ENCODE results near the gene SGTA.
A peak's percentile ranks its signal among the peaks of the same experiment; 100 is the strongest.
"Not testable (repeated sequence)": the region's sequence is repeated elsewhere in the genome, so short reads cannot be mapped to it uniquely, and the experiment has no call there.

The SGTA gene

DNA sequence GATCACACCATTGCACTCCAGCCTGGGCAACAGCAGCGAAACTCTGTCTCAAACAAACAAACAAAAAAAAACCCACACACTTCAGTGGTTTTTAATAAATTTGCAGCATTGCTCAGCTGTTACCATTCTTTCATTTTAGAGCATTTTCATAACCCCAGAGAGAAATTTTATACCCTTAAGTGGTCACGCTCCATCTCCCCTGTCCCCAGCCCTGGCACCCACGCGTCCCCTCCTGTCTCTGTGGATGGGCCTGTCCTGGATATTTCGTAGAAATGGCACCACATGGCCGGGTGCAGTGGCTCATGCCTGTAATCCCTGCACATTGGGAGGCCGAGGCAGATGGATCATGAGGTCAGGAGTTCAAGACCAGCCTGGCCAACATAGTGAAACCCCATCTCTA is 10.1 kb upstream of the SGTA start:
- DNase-seq (ENCODE audit: low spot score), result no peak

DNA sequence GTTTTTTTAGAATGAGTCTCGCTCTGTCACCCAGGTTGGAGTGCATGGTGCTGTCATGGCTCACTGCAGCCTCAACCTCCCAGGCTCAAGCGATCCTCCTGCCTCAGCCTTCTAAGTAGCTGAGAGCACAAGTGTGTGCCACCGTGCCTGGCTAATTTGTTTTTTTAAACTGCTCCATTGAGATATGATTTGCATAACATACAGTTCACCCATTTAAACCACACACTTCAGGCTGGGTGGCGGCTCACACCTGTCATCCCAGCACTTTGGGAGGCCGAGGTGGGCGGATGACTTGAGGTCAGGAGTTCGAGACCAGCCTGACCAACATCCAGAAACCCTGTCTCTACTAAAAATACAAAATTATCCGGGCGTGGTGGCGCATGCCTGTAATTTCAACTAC is 9.6 kb upstream of the SGTA start:
- DNase-seq (ENCODE audit: low spot score), result not testable (repeated sequence)

DNA sequence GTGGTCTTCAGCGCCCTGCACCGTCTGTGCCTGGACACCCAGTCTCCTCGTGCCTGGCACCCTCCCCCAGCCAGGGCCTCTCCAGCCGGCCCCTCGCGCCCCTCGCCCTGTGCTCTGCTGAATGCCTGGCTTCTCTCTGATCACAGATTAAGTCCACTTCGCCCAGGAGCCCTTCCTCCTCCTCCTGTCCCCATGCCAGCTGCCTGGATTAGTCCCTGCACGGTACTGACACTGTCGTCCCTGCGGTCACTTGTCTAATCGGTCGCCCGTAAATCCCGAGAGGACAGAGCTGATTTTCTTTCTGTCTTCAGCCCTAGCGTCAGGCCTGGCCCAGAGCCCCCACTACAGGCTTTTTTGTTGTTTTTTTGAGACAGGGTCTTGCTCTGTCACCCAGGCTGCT is 8.8 kb upstream of the SGTA start:
- DNase-seq (ENCODE audit: low spot score), result no peak

DNA sequence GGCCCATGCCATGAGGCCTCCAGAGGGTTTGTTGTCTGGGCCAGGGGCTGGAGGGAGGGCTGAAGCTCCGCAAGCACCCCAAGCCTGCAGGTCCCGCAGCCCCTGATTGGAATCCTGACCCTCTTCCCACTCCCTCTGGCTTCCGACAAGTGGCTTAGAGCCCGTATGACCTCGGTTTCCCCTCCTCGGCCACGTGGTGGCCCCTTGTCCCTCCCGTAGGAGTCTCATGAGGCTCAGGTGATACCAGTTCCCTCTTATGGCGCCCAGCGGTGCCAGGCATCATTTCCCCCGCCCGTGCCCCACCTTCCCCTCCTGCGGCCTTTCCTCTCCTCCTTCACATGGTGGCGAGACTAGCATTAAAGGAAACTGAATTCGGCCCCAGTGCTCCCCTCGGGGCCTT is 8.4 kb upstream of the SGTA start:
- DNase-seq (ENCODE audit: low spot score), result no peak

DNA sequence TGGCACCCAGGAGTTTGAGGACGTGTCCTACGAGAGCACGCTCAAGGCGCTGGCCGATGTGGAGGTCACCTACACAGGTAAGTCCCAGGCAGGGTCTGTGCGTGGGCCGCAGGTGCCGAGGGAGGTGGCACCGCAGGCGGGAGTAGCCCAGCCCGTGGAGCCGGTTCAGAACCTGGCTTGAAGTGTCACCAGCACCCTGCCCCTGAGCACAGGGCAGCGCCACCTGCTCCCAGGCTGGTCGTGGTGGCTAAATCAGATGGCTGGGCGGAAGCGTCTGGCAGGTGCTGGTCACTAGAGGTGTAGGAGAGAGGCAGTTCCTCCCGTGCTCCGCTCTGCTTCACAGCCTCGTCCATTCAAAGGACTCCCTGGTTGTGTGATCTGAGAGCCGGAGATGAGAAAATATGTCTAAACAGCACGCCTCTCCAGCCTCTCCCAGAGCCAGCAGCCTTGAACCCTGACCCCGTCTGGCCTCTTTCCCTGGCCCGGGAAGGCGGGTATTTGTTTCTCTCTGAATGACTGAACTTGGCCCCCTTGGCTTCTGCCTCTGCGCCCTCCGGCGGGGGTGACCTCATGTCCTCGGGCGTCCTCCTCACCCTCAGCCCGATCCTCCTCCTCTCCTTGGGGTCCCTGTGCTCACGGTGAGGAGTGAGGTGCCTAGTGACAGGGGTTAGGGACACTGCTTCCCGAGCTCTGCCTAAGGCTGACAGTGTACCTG is 7.6 kb upstream of the SGTA start:
- DNase-seq (ENCODE audit: low spot score), result no peak

DNA sequence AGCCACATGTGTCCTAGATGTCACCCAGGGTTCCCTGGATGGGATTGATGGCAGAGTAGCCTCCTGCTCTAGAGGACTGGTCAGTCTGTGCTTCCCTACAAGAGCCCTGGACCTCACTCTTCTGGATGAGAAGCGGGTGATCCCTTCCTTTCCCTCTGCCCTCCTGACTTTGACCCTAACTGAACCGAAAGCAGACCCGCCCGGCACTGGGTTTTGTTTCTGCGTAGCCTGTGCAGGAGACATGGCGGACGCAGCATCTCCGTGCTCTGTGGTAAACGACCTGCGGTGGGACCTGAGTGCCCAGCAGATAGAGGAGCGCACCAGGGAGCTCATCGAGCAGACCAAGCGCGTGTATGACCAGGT is 7.1 kb upstream of the SGTA start:
- no peak for DNase-seq (ENCODE audit: low spot score)

DNA sequence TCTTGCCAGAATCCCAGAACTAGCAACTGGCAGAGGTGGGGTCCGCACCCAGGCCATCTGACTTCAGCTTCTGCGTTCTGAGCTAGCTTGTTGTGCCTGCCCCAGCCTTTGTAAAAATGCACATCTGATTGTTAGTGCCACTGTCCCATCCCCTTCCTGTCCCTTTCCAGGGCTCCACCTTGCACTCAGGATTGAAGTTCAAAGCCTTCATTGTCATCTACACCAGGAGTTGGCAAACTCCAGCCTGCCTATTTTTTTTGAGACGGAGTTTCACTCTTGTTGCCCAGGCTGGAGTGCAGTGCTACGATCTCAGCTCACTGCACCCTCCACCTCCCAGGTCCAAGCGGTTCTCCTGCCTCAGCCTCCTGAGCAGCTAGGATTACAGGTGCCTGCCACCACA is 5.2 kb upstream of the SGTA start:
- no peak for DNase-seq (ENCODE audit: low spot score)

DNA sequence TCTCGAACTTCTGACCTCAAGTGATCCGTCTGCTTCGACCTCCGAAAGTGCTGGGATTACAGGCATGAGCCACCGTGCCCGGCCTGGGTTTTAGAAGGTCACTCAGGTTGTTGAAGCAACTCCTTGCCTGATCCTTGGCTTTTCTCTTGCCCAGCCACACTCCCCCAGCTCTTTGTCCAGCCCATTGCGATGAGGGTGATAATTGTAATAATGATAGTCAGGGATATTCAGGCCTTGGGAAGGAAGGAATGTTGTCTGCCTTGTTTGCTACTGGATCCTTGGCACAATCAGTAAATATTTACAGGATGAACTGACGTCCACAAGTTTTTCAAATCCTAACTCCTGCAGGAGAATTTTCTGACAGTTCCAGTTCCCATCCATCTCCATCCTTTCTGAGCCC is 4.0 kb upstream of the SGTA start:
- no peak for DNase-seq (ENCODE audit: low spot score)

DNA sequence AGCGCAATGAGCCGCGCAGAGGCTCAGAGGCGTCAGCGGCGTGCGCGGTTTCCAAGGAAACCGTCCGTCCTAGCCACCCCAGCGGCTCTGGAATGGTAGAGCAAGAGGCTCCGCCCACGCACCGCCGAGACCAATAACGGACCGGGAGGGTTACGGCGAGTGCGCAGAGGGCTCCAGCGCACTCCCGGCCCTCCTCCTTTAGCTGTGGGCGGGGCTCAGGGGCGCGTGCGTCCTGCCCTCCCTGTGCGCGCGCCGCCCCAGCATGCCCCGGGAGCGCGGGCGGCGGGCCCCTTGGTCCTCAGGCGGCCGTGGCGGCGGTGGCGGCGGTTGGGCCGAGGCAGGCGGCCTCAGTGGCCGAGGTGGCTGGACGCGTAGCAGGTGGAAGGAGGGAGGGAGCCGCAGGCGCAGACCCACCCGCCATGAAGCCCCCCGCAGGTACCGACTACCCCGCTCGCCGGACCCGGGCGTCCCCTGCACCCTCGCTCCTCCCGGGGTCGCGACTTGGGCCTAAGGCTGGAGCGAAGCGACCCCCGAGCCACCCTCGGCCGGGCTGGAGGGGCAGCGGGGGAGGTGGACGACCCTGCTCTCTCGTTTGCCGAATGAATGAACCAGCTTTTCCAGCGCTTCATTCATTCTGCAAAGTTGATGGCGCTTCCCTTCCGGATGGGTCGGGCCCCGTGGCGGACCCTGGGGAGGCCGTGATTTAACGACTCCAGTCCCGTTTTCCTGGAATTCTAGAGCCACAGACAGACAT is 2.3 kb upstream of the SGTA start, which contains the start of gene THOP1:
Gene THOP1 (plus strand): TSS at position 260 of the 754 bp plus-strand sequence. CDS start 160 bp downstream, at position 420.
- peak; percentile 98 for DNase-seq (ENCODE audit: low spot score)

DNA sequence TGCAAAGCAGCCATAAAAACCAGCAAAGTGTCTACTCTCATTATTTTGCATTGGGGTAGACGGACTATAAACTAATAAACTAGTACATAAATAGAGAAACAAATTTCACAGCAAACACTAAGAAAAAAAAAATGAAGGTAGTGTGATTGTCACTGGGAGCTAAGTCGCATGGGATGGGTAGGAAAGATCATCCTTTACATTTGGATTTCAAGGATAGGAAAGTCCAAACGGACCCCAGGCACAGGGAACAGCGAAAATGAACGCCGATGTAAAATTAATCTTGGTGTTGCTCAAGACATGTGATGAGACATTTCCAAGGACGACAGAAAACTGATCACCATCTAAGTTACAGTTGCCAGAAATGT is 690 bp upstream of the SGTA start:
- no peak for DNase-seq (ENCODE audit: low spot score)

DNA sequence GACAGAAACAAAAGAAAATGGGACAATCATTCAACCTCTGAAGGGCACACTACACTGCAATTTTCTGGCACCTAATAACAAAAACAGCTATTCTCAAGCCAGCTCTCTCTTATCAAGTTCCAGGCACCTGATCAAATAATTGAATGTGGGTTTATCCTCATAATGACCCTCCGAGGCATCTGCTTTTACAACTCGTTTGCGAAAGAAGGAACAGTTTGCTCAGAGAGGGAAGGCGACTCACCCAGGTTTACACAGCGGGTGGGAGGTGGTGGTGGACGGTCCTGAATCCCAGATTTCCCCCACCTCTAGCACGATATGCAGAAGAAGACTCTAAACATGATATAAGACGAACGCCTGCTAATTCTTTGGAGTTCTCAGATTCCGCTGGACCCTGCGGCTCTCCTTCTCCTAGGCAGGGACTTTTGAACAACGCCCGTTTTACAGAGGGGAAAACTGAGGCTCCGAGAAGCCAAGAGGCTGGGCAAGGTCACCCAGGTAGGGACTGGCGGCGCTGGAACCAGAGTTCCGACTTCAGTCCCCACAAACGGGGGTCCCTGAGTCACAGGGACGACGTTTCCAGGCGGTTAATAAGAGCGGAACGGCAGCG is 641 bp downstream of the SGTA start:
- peak; percentile 23 for DNase-seq (ENCODE audit: low spot score)

DNA sequence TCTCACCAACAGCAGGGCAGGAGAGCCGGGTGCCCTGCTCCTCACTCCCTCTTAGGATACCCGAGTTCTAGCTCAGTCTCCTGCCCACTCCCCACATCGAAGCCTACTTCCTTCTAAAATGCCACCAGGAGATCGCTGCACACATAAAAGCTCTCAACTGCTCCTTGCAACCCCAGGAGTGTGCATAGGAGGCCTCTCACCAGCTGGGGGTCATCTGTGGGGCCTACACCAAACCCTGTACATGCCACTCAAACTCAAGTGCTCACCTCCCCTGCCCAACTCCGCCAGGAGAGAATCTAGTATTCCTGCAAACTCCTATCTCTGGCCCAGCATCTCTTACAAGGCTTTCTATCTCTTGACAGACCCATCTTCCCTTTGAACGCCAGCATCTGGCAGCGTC is 2.8 kb downstream of the SGTA start:
- no peak for DNase-seq (ENCODE audit: low spot score)

DNA sequence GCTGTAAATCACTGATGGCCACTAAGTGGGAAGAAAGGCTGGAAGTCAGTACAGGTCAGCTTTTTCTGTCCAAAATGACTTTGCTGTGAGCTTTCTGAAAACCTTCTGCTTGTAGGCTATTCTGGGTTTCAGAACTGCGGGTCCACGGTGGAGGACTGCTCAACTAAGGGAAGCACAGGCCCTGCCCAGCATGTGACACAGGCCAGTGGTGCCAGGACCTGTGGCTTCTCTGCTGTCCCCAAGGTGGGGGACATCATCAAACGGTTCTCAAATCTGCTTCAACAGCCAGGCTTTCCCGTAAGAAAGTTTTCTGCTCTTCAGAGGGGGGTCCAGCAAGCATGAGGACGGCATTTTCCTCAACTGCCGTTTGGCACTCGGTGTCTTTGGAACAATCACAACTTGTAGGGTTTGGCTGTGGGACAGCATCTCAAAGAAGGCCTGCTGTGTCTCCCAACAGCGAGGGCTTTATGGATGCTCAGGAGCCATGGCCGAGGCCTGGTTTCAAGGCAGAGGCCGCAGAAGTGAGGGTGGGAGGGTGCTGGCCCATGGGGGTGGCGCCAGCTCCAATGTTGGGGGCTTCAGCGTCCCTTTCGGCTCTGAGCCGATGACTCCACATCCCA is 3.8 kb downstream of the SGTA start:
- peak; percentile 88 for DNase-seq (ENCODE audit: low spot score)

DNA sequence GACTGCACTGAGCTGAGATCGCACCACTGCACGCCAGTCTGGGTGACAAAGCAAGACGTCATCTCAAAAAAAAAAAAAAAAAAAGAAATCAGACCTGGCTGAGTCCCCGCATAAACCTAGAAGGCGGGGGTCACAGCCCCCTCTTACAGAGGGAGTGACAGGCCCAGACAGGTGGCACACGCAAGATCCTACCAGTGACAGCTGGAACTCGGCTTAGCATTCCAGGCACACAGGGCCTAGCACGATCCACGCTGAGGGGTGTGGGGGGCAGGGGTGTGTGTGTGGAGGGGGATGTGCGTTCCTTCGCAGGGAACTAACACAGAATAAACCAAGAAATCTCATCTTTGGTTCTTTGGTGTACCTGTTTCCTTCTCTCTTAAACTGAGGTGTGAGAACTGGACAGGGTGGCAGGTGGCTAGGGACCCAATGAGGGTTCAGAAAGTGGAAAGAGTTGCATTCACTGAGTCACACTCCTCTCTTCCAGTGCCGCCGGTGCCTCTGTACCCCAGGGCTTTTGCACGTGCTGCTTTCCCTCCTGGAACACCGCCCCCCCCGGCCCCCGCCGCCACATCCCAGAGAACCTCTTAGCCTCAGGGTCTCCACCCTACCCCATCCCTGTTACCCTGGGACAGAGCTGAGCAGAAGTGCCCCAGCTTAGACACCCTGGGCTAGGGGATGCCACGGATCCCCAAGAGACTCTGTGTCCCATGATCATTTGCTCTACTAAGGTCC is 5.0 kb downstream of the SGTA start:
- no peak for DNase-seq (ENCODE audit: low spot score)

DNA sequence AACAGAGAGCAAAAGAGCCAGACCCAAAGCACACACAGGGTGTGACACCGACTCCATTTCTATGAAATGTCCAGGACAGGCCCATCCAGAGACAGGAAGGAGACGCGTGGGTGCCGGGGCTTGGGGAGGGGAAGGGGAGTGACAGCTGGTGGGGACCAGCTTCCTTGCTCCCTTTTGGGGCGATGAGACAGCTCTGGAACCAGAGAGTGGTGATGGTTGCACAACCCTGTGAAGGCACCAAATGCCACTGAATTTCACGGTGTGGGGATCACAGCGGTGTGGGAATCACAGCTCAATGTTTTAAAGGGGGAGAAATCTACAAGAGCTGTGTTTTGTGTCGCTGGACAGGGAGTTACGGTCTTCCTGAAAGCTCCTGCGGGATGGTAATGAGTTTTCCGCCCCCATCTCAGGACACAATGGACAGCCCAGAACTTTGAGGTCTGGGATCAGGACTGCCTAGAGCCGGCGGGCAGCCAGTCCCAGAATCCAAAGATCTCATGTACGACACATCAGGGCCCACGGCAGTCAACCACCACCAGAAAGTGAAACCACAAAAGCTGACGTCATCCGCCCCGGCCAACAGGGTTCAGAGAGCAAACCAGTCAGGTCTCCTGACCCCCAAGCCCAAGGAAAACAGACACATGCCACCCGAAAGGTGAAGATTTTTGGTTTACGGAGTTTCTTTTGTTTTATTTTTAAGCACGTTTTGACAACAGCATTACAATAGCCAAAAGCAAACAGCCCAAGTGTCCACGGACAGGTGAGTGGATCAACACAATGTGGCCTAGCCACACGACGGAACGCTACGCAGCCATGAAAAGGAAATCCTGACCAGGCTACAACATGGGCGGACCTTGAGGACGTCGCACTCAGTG is 7.3 kb downstream of the SGTA start:
- DNase-seq (ENCODE audit: low spot score), result peak; percentile 63

DNA sequence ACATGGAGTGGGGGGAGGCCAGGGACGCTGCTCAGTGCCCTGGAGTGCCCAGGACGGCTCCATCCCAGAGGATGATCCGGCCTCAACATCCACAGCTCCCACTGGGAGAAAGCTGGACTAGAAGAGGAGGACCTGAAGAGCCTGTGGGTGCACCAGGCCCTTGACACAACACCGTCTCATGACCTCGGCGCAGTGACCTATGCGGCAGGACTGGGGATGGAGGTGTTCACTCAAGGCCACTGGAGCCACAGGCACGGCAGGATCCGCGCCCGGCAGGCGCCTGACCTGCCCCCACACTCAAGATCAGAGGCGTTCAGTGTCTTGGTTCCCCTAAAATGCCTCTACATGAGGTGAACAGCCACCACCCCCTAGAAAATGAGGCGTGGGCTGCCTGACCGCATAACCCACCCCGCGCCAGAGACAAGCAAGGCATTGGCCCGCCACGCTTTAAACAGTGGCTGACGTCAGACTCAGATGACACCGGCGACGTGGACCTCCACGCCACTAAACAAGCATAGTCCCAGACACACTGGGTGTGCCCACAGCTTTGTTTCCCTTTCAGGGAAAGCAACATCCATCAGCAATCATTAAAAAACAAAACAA is 8.0 kb downstream of the SGTA start:
- no peak for DNase-seq (ENCODE audit: low spot score)

DNA sequence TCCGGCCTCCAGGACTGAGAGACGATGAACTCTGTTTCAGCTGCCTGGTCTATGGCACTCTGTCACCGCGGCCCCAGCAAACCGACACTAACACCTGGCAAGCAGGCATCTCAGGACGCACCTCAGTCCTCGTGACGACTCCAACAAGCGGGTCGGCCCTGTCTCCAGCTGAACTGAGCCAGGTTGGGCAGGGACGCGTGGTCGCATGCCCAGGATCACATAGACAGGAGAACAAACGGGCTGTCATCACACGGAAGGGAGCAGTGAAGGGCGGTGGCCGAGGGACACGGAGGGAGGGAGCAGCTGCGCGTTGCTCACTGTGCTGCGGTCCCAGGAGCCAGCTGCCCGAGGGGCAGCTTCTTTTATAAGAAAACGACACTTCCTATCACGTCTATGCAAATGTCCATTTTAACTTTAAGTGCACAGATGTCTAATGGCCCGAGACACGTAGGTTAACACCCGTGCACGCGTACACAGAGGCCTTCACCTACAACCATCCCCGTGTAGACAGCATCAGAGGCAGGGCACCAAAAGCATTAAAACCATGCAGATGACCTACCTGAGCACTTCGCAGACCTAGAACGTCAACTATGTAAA is 8.9 kb downstream of the SGTA start:
- peak; percentile 24 for DNase-seq (ENCODE audit: low spot score)

DNA sequence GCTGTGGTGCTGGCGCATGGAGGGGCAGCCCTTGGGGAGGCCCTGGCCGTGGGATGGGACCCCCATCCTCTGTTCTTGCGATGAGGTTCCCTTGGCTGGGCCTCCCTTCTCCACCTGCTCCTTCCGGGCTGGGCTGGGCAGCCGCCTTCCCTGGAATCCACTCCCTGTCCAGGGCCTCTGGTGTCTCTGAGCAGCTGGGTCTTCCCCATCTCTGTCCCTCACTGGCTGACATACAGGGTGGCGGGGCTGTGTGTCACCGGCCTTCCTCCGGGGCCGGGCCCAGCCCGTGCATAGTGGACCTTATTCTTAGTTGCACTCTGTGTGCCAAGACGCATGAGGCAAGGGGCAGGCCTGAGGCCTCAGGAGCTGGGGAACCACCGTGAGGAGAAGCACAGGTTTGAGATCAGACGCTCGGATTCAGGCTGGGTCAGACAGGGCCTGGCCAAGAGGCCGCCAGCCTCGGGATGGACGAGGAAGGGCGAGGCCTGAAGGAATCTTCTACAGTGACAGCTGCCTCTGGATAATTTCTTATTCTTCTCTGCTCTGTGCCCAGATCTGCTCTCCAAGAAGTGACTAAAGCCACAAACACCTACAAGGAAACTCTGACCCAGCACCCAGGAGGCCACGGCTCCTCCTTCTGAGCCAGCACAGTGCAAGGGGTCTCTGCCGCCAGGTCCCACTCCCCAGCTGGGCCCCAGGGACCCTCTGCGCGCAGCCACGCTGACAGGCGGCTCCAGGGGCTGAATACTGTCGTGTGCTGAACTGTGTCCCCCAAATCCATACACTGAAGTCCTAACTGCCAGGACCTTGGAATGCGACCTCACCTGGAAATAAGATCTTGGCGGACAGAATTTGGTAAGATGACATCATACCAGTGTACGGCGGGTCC is 11.0 kb downstream of the SGTA start:
- DNase-seq (ENCODE audit: low spot score), result peak; percentile 15
